Osteocyte (in vitro differentiated cells): ENCODE data around the gene SERPINA3. TPM values are rescaled to one million over a fixed set of nuclear protein-coding genes. Genes with fewer than 3 reads are reported as not detected.

Source experiments
- DNase-seq: peaks from one replicate; pipeline ENCODE4 v3.0.0; 2021; ENCODE audit warnings: mixed read lengths; ENCODE audit not compliant: unreplicated experiment; ENCODE audit errors: extremely low spot score
- H3K27ac Mint-ChIP-seq: one replicate; pipeline ENCODE4 v1.8.0; 2021; ENCODE audit warnings: mild to moderate bottlenecking, mixed read lengths; ENCODE audit not compliant: unreplicated experiment
- H3K27me3 Mint-ChIP-seq: one replicate; pipeline ENCODE4 v1.8.0; 2021; ENCODE audit warnings: mixed read lengths; ENCODE audit not compliant: unreplicated experiment
- H3K36me3 Mint-ChIP-seq: one replicate; pipeline ENCODE4 v1.8.0; 2021; ENCODE audit warnings: mixed read lengths; ENCODE audit not compliant: unreplicated experiment
- H3K4me1 Mint-ChIP-seq: one replicate; pipeline ENCODE4 v1.8.0; 2021; ENCODE audit warnings: mixed read lengths; ENCODE audit not compliant: unreplicated experiment
- H3K4me3 Mint-ChIP-seq: one replicate; pipeline ENCODE4 v1.8.0; 2021; ENCODE audit warnings: mild to moderate bottlenecking, moderate library complexity, mixed read lengths; ENCODE audit not compliant: unreplicated experiment
- H3K9me3 Mint-ChIP-seq: one replicate; pipeline ENCODE4 v1.8.0; 2021; ENCODE audit warnings: mixed read lengths; ENCODE audit not compliant: unreplicated experiment
- CTCF ChIP-seq: fragments of 200-600 bp; sonication (generic); IDR thresholded peaks from 2 replicates; pipeline ENCODE4 v1.5.0; 2021; ENCODE audit warnings: antibody characterized with exemption, mild to moderate bottlenecking, moderate library complexity
- total RNA-seq: library from RNA; stranded (reverse); gene quantifications from 2 replicates; pipeline ENCODE4 v1.2.1, GENCODE V29; 2021

Gene SERPINA3
- total RNA-seq, 1 donor from 2014 or later = 1.2 TPM

DNA sequence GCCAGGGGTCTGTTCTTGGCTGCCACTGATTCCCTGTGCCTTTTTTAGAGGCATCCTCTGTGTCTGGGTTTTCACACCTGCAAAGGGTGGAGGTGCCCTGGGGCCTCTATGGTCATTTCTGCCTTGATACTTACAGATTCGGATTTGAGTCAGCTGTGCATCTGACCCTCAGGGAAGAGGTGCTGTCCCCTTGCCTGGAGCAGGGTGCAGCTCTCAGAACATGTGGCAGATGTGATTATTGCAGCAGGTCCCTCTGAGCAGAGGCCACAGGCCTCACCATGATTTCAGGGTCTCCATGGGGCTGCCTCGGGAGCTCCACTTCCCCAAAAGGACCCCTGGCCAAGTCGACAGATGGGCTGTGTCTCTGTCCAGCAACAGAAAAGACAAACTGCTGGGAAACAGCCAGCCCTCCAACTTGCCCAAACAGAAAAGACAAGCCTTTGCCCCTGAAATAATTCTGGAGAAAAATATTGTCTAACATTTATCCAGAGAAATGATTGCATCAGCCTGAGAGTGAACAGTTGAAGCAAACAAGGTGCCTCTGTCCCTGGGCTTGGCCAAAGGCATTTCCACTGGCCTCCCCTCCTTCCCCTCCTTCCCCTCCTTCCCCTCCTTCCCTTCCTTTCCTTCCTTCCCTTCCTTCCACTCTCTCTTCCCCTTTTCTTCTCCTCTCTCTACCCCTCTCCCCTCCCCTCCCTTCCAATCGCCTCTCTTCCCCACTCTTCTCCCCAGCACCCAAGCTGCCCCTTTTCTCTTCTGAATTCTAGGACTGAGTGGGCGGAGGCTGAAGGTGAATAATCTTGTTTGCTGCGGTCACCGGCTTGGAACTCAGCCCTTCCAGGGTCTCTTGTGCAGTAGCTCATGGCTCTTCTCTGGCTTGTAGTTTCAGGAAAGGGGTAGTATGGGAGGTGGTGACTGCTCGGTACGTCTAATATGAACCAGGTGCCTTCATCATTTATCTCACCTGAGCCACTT lies 676 bp downstream of the SERPINA3 start:
- peaks cover 13% of the 10 kb centered on the region for H3K4me1 Mint-ChIP-seq
- H3K9me3 Mint-ChIP-seq = peaks cover 15% of the 10 kb centered on the region
- H3K27ac Mint-ChIP-seq = peak overlapping the region; percentile 38
- no peaks in the 10 kb centered on the region for H3K27me3 Mint-ChIP-seq
- no peak for TF ChIP-seq CTCF
- H3K36me3 Mint-ChIP-seq = peaks cover 2% of the 10 kb centered on the region
- DNase-seq = no peak
- H3K4me3 Mint-ChIP-seq = no peak overlapping the region

DNA sequence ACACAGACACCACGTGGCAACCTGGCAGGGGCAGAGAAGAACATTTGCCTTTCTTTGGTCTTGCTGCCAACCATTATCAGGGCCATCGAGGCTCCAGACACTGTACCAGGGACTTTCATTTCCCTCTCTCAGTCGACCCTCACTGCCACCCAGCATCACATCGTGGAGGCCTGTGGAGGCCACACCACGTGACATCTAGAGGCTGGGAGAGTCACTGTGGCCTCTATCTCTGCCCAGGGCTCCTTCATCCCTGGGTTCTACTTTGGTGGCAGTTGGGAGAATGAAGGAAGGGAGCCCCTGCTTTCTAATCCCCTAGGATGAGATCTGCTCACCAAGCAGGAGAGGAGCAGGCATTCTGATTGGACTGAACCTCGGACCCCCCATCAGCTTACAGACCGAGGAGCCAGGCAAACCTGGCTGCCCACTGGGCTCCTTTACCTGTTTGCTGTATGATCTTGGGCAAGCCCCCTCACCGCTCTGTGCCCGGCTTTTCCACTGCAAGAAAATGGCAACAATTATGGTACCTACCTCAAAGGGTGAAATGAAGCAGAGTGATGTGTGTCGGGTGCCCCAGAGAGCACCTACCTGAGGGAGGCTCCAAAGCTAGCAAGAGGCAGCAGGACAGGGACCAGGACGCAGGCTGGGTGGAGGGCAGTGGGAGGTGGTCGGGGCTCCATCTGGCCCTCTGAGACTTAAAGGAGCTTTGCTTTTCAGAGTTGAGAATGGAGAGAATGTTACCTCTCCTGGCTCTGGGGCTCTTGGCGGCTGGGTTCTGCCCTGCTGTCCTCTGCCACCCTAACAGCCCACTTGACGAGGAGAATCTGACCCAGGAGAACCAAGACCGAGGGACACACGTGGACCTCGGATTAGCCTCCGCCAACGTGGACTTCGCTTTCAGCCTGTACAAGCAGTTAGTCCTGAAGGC lies 1.8 kb downstream of the SERPINA3 start:
- H3K27me3 Mint-ChIP-seq = no peaks in the 10 kb centered on the region
- no peak overlapping the region for H3K27ac Mint-ChIP-seq
- peaks cover 3% of the 10 kb centered on the region for H3K36me3 Mint-ChIP-seq
- DNase-seq = no peak
- H3K9me3 Mint-ChIP-seq = peaks cover 17% of the 10 kb centered on the region
- H3K4me1 Mint-ChIP-seq = peaks cover 13% of the 10 kb centered on the region
- no peak overlapping the region for H3K4me3 Mint-ChIP-seq
- TF ChIP-seq CTCF = no peak

DNA sequence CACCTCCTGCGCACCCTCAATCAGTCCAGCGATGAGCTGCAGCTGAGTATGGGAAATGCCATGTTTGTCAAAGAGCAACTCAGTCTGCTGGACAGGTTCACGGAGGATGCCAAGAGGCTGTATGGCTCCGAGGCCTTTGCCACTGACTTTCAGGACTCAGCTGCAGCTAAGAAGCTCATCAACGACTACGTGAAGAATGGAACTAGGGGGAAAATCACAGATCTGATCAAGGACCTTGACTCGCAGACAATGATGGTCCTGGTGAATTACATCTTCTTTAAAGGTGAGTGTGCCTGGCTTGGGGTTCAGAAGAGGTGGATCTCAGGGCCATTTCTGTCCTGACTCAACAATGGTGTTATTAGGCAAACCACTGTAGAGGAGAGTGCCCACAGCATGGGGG lies 2.6 kb downstream of the SERPINA3 start:
- Mint-ChIP-seq H3K4me3 (no peak overlapping the region), H3K36me3 (peaks cover 3% of the 10 kb centered on the region), H3K4me1 (peaks cover 13% of the 10 kb centered on the region), H3K27me3 (no peaks in the 10 kb centered on the region), H3K27ac (no peak overlapping the region), H3K9me3 (peaks cover 23% of the 10 kb centered on the region)
- TF ChIP-seq CTCF = no peak
- DNase-seq = no peak

DNA sequence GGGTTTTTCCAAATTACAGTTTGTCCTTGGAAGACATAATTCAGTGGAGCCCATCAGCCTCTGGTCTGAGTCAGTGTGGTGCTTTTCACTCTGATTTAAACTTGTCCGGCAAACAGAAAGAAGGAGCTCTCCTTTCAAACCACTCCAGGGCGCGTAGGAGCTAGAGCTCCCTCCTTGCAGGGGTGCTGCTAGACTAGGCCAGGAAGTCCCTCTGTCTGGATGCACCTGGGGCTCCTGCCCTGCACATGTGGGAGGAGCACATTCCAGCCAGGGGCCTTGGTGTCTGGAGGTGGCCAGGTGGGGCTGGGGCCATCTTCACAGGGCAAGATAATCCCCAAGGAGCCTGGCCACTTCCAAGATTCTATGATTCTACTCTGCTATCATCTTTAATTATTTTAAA lies 3.1 kb downstream of the SERPINA3 start:
- Mint-ChIP-seq H3K27me3 (no peaks in the 10 kb centered on the region), H3K9me3 (peaks cover 27% of the 10 kb centered on the region), H3K4me1 (peaks cover 13% of the 10 kb centered on the region), H3K36me3 (peaks cover 3% of the 10 kb centered on the region), H3K27ac (no peak overlapping the region), H3K4me3 (no peak overlapping the region)
- TF ChIP-seq CTCF = no peak
- DNase-seq = no peak
